HuH-7.5 (cell line): ENCODE data around the gene PDE8A.

ENCODE experiments used
- DNase-seq: peaks from one replicate; pipeline ENCODE4 v3.0.0; 2011; ENCODE audit warnings: low spot score

The PDE8A gene, protein sequence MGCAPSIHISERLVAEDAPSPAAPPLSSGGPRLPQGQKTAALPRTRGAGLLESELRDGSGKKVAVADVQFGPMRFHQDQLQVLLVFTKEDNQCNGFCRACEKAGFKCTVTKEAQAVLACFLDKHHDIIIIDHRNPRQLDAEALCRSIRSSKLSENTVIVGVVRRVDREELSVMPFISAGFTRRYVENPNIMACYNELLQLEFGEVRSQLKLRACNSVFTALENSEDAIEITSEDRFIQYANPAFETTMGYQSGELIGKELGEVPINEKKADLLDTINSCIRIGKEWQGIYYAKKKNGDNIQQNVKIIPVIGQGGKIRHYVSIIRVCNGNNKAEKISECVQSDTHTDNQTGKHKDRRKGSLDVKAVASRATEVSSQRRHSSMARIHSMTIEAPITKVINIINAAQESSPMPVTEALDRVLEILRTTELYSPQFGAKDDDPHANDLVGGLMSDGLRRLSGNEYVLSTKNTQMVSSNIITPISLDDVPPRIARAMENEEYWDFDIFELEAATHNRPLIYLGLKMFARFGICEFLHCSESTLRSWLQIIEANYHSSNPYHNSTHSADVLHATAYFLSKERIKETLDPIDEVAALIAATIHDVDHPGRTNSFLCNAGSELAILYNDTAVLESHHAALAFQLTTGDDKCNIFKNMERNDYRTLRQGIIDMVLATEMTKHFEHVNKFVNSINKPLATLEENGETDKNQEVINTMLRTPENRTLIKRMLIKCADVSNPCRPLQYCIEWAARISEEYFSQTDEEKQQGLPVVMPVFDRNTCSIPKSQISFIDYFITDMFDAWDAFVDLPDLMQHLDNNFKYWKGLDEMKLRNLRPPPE

DNA sequence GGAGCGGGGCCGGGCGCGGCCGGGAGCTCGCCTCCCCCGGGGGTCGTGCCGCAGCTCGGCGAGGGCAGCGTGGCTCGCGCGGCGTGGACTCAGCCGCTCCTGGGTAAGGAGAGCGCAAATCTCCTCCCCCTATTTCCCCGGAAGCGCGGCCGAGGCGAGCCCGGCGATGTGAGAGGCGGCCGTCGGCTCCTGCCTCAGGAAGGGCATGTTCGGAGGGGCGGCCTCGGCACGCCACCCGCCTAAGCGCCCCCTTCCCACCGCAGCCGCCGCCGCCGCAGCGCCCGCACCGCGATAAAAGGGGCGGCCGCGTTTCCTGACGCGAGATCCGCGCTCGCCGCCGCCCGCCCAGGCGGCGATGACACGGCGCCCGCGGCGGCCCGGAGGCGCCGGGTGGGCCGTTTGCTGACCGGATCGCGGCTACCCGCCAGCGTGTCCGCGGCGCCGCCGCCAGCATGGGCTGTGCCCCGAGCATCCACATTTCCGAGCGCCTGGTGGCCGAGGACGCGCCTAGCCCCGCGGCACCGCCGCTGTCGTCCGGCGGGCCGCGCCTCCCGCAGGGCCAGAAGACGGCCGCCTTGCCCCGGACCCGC is at the start of gene PDE8A:
PDE8A (plus strand) TSS at position 146 of the 590 bp plus-strand sequence; CDS start at position 453, 307 bp downstream.
- peak; percentile 62 for DNase-seq

DNA sequence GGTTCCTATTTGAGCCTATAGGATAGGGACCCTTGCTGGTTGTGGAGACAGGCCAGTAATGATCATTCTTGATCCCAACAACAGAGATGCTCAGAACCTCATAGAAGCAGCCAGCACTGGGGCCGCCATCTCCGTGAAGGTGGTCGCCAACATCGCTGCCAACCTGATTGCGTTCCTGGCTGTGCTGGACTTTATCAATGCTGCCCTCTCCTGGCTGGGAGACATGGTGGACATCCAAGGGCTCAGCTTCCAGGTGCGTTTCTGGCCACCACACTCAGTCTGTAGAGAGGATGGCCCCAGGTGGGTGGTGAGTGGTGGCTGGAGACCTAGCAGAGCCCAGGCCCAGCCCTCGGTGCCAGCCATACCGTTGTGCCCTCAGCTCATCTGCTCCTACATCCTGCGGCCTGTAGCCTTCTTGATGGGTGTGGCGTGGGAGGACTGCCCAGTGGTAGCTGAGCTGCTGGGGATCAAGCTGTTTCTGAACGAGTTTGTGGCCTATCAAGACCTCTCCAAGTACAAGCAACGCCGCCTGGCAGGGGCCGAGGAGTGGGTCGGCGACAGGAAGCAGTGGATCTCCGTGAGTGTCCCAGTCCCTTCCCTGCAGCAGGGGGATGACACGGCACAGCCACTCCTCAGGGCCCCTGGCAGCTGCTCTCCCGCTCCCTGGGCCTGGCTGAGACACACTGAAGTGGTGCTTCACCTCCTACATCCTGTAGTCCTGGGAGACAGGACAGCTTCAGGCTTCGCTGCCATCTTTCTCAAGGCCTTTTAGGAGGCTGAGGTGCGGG is 46.5 kb upstream of the PDE8A start:
- peak; percentile 47 for DNase-seq

DNA sequence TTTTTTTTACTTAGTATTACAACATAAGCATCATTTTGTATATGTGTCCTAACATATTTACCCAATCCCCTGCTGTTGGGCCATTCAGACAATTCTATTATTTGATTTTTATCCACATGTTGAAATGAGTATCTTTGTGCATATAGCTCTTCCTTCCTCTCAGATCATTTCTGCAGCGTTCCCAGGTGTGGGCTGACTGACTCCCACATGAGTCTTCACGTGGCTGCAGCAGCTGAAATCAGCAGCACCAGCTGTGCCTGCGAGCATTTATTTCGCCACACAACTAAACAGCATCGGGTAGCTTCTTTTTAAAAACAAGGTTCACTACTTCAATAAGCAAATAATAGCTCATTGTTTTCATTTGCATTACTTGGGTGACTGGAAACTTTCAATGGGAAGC is 44.5 kb upstream of the PDE8A start:
- DNase-seq: no peak

DNA sequence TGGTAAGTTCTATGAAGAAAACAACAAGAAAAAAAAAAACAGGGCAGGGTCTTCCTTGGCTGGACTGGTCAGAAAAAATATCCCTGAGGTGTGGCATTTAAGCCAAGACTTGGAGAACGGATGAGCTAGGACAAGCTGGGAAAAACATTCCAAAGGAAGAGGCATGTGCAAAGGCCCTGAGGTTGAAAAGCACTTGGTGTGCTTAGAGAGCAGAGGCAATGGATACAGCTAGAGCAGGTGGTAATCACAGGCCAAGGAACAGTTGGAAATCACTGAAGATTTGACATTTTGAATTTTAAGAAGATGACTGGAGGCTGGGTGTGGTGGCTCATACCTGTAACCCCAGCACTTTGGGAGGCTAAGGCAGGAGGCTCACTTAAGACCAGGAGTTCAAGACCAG is 42.9 kb upstream of the PDE8A start:
- DNase-seq: no peak

DNA sequence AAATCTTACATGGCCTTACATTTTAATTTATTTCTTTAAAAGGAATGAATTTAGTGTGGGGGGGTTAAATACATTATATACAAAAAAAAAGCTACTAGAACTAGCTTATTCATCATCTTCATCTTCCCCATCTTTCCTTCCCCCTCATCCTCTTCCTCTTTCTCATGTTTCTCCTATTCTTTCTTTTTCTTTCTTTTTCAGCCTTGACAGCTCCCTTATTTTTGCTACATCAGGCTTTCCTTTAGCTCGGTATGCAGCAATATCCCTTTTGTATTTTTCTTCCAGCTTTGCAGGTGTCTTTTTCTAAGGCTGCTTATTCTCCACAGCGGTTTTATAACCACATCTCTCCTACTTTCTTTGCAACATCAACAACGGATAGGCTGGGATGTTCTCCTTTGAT is 41.3 kb upstream of the PDE8A start:
- DNase-seq: no peak

DNA sequence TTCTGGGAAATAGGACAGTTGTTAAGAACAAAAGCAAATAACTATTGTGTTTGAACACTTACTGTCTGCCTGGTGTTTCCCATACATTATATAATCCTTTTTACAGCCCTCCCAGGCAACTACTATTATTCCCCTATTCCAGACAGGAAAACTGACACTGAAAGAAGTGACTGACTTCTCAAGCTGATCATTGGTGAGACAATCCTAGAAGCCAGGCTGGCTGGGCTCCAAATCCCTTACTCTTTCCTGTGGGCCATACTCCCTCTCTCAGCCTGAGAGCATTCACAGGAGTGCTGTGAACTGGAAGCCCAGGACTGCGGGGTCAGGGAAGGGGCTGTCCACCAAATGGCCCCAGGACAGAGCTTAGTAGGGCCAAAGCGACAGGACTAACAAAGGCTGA is 39.2 kb upstream of the PDE8A start:
- DNase-seq: no peak

DNA sequence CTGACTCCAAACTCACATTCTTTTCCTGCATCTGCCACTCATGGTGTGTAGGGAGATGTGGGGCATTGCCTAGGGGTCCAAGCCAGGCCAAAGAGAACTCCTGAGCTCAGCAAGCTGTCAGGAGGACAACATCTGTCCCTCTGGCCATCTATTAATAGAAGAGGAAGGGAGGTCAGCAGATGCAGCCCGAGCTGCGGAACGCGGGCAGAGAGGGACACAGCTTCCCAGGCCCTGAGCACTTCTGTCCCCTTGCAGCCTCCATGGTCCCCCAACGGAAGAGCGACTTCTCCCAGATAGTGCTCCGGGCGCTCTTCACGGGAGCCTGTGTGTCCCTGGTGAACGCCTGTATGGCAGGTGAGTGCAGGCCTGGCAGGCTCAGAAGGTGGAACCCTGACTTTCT is 37.3 kb upstream of the PDE8A start:
- DNase-seq: no peak

DNA sequence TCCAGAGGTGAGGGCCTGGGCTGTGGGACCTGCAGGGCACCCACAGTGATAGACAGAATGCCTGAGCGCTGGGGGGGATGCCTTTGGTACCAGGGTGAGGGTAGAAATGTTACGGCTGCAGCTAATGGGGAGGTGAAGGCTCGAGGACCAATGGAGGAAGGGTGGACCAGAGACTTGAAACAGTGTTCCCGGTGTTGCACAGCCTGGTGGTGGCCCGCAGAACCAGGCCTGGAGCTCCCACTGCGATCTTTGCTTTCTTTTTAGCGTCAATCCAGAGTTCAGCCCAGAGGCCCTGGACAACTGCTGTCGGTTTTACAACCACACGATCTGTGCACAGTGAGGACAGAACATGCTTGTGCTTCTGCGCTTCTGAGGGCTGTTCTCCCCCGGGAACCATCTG is 36.8 kb upstream of the PDE8A start:
- no peak for DNase-seq

DNA sequence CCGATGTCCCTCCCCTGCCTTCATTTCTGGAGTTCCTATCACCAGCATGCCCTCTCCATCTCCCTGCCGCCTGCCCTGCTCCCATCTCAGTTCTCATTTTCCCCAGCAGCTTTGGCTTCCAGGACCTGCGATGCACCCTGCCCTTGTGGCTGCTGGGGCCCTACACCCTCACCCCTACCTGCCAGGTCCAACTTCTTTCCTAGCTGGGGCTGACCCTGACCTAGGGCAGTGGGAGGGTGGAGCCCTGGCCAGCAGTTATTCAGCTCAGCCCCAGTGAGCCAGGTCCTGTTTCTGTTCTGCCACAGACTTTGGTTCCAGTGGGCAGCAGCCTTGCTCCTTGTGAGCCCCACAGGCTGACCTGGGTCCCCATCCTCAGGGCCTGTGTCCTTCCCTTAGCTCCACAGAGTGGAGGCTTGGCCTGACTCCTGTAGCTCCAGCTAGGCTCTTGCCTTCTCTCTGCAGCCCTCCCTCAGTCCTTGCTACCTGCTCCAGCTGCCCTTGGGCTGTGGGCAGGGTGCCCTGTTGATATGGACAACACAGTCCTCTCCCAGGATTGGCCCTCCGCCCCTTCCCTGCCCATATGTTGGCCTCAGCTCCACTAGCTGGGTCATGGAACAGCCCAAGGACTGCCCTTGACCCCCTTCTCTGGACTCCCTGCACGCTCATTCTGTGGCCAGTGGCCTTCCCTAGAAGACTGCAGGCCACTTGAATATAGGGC is 34.7 kb upstream of the PDE8A start:
- DNase-seq: no peak

DNA sequence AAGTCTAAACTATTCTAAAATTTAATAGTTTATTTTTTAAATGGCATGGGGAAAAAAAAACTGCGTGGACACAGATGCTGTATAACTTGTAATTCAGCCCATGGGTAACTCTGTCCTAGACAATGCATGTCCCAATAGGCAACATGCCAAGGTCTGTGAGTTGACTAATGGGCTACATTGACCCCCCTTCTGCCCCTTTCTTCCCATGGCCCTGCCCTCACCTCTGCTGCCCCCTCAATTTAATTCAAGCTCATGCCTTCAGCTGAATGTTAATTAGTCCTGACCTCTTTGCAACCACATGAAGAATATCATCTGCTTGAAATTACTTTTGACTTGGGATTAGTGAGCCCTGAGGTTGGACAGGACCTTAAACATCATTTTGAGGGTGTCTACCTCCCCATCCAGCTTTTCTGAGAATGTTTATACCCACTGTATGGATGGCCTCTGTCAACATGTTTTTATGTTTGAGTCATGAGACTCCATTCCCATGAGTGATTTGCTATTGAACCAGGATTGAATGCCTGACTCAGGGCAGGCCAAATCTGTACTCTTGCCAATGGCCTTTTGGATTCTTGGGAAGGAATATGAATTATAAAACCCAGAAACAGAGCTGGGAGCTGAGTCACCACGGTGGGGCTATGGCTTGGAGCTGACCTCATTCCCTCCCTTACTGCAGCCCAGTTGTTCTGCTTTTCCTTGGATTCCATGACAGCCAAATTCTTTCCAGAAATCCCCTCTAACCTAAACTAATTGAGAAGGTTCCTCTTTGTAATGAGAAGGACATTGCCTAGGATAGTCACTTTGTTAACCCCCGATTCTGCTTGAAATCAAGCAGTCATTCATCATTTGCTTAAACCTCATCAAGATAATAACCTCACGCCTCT is 33.5 kb upstream of the PDE8A start:
- DNase-seq: no peak

DNA sequence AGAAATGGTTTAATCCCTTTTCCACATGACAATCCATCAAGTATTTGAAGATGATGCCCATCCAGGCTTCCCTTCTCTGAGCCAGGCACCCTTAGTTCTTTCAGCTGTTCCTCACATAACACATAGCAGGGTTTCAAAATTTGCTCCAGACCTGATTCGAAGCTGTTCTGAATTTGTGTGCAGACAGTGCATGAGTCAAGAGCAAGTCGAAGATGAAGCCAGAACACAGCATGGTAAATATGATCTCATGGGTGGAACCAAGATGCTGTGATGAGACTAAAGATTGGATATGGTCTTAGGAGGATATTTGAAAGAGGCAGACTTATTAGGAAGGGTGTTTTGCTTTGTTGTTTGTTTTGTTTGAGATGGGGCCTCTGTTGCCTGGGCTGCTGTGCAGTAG is 32.6 kb upstream of the PDE8A start:
- DNase-seq: no peak

DNA sequence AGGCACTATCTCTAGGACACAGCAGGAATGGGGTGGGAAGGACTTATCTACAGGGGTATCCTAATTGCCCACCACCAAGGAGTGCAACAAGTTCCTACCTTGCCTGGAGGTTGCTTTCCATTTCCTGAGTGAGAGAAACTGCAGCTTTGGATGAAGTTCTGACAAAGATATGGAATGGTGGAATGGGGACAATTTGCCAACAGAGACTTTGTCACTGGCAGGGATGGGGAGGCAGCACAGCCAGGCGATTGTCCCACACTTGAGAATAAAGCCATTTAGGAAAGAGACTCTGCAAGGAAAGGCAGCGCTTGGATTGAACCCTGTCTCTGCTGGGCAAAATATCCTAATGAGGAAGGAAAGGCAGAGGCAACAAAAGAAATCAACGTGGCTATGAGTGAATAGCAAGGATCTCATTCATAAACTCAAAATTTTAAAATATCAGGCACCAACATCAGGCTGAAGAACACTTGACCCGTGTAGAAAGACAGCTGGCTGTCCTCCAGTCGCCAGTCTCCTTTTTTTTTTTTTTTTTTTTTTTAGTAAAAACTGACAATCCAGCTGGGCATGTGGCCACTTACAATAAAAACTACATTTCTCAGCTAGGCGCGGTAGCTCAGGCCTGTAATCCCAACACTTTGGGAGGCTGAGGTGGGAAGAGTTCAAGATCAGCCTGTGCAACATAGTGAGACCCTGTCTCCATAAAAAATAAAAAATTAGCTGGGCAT is 31.6 kb upstream of the PDE8A start:
- no peak for DNase-seq

DNA sequence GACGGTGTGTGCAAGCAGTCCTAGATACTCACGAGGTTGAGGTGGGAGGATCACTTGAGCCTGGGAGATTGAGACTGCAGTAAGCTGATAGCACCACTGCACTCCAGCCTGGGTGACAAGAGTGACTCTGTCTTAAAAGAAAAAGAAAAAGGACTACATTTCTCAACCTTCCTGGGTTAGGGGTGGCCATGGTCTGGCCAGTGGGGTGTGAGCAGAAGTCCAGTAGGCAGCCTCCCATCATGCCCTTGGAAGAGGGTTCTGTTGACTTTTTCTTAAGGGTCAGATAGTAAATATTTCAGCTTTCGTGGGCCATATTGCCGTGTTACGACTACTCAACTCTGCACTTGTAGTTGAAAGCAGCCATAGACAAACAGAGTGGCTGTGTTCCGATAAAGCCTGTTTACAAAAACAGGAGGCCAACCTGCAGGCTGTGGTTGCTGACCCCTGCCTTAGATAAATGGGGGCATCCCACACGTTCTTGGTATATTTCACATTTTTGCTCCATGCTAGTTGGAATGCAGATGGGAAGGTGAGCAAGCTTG is 31.0 kb upstream of the PDE8A start:
- no peak for DNase-seq

DNA sequence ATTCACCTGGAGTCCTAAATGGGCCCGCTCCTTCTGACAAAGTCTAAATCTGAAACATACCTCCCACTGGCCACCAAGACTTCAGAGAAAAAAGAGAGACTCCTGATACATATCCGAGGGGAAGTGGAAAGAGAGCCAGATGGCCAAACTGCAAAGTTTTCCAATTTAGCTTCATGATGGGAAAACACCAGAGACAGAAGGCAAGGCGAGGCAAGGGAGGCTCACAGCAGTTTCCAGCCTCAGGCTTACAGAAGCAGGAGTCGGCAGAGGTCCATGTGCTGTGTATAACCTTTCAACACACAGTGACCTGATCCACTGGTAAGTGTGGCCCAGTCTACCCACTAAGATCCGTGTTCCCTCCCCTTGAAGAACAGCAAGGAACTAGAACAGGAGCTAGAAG is 29.9 kb upstream of the PDE8A start:
- DNase-seq: no peak

DNA sequence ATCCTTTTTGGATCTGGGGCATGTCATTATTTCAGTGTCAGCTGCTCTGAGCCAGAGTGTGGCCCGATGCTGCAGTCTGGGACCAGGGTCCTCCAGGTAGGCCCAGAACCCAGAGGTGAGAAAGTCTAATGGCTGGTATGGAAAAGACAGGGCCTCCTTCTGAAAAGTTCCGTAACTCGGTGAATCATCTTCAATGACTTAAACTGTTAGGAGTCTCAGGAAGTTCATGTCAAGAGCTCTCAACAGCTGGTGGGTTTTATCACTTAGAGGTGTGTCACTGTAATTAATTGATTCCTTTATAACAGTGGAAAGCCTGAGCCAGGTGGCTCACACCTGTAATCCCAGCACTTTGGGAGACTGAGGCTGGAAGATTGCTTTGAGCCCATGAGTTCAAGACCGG is 28.5 kb upstream of the PDE8A start:
- DNase-seq: no peak

DNA sequence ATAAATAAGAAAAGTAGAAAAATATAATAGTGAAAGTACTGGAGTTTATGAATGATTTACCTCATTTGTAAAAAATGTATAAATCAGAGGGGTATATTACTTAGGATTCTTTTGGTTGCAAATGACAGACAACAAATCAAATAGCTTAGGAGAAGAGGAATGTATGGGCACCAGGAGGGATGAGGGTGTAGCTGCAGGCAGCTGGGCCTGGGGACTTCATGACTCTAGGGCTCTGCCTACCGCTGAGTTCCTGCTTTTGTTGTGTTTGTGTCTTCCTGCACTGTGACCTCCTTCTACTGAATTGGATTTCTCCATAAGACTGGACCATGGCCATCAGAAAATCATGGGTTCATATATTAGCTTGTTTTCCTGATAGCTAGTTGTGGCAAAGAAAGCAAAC is 27.9 kb upstream of the PDE8A start:
- no peak for DNase-seq

DNA sequence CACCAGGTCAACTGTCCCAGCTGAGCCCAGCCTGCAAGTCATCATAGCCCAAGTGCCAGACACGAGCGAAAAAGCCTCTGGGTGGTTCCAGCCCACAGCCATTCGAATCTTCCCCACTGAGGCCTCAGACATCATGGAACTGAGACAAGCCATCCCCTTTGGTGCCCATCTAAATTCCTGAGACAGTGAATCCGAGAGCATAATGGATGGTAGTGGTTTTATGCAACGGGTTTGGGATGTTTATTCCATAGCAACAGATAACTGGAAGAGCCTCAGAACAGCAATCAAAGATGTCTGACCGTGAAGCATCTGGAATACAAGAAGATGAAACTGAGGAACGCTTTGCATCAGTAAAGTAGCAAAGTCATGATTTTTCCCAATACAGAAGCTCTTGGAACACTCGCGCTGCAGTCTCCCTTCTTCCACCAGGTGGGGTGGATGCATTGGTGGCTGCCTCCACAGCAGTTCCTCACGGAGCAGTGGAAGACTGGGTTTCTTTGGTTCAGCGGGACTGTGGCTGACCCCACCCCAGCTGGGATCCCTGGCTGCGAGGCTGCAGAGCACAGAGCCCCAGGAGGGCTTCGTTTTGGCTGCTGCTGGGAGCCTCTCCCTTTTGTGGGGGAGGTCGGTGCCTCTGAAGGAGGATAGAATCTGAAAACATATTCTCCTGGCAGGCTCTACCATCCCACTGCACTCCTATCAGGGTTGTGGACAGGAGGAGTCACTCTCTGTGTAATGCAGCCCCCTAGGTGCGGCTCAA is 26.4 kb upstream of the PDE8A start:
- peak; percentile 82 for DNase-seq

DNA sequence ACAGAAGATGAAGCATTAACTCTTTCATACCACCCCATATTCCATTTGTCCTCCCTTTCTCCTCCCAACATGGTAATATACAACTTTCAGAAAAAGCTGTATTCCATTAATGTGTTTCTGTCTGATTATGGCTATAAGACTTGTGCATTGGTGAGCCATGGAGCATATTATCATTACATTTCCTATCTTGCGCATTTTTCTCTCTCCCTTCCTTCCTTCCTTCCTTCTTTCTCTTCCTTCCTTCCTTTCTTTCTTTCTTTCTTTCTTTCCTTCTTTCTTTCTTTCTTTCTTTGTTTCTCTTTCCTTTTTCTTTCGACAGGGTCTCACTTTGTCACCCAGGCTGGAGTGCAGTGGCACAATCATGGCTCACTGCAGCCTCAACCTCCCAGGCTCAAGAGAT is 25.5 kb upstream of the PDE8A start:
- DNase-seq: no peak
